Type B pancreatic cell (in vitro differentiated cells): ENCODE results near the gene SLC6A9. TPM values are rescaled to one million over a fixed set of nuclear protein-coding genes. Genes with fewer than 3 reads are reported as not detected.

Experiments
- DNase-seq: peaks from one replicate; pipeline ENCODE4 v3.0.0; 2021; ENCODE audit warnings: mixed read lengths; ENCODE audit not compliant: unreplicated experiment; ENCODE audit errors: extremely low spot score
- H3K27ac Mint-ChIP-seq: 2 replicates; pipeline ENCODE4 v1.8.0; 2021; ENCODE audit warnings: mild to moderate bottlenecking, mixed read lengths
- H3K27me3 Mint-ChIP-seq: 2 replicates; pipeline ENCODE4 v1.8.0; 2021; ENCODE audit warnings: mixed read lengths
- H3K36me3 Mint-ChIP-seq: 2 replicates; pipeline ENCODE4 v1.8.0; 2021; ENCODE audit warnings: mixed read lengths
- H3K4me1 Mint-ChIP-seq: one replicate; pipeline ENCODE4 v1.8.0; 2021; ENCODE audit warnings: mixed read lengths; ENCODE audit not compliant: unreplicated experiment
- H3K4me3 Mint-ChIP-seq: 2 replicates; pipeline ENCODE4 v1.8.0; 2021; ENCODE audit warnings: mild to moderate bottlenecking, mixed read lengths
- H3K9me3 Mint-ChIP-seq: 2 replicates; pipeline ENCODE4 v1.8.0; 2021; ENCODE audit warnings: mixed read lengths
- total RNA-seq: library from RNA; stranded (reverse); gene quantifications from 2 replicates; pipeline ENCODE4 v1.2.1, GENCODE V29; 2021; ENCODE audit warnings: low replicate concordance
- TF ChIP-seq, protein P1 (sequence below): fragments of 200-600 bp; sonication (generic); conservative IDR thresholded peaks from 2 replicates; pipeline ENCODE4 v1.5.0; 2021; ENCODE audit warnings: antibody characterized with exemption, mild to moderate bottlenecking

The SLC6A9 gene
- total RNA-seq, 1 donor from 2014 or later, result 21.0 TPM

DNA sequence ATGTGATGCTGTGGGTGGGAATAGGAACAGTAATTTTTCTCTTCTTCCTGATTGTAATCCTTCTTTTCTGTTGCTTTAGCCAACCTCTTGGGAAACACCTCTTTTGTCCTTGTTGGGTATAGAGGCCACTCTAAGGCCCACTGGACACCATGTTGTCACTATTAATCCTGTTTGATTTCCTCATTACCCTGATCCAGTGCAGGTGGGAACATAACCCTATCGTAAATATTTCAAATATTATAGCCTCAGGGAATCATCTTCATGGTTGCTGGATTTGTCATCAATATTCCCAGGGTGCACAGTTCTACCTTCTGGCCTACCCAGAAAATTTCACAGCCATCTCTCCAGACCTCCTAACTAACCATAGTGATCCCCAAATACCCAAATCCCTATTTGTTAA, 27.9 kb upstream of the SLC6A9 start:
- no peak for DNase-seq
- Mint-ChIP-seq H3K4me3 (no peak overlapping the region), H3K27ac (no peak overlapping the region), H3K4me1 (peaks cover 4% of the 10 kb centered on the region), H3K27me3 (peaks cover 10% of the 10 kb centered on the region), H3K9me3 (no peaks in the 10 kb centered on the region), H3K36me3 (no peaks in the 10 kb centered on the region)
- TF ChIP-seq, protein P1, sequence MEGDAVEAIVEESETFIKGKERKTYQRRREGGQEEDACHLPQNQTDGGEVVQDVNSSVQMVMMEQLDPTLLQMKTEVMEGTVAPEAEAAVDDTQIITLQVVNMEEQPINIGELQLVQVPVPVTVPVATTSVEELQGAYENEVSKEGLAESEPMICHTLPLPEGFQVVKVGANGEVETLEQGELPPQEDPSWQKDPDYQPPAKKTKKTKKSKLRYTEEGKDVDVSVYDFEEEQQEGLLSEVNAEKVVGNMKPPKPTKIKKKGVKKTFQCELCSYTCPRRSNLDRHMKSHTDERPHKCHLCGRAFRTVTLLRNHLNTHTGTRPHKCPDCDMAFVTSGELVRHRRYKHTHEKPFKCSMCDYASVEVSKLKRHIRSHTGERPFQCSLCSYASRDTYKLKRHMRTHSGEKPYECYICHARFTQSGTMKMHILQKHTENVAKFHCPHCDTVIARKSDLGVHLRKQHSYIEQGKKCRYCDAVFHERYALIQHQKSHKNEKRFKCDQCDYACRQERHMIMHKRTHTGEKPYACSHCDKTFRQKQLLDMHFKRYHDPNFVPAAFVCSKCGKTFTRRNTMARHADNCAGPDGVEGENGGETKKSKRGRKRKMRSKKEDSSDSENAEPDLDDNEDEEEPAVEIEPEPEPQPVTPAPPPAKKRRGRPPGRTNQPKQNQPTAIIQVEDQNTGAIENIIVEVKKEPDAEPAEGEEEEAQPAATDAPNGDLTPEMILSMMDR, result no peak

DNA sequence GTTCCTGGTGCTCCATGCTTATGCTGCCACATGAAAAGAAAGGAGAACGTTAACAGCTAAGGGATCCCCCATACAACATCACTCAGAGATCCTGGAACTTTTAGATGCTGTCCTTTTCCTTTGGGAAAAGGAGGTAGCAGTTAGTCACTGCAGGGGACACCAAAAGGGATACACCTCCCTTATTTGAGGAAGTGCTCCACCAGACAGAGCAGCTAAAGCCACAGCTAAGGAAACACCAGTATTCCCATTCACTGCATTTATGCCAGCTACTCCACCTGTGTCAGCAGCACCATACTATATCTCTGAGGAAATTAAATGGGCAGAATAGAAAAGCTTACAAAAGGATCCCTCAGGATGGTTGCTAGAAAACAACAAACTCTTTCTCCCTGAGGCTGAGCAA, 26.0 kb upstream of the SLC6A9 start:
- Mint-ChIP-seq H3K9me3 (no peaks in the 10 kb centered on the region), H3K36me3 (no peaks in the 10 kb centered on the region), H3K4me3 (no peak overlapping the region), H3K27ac (no peak overlapping the region), H3K27me3 (peaks cover 5% of the 10 kb centered on the region), H3K4me1 (peaks cover 4% of the 10 kb centered on the region)
- TF ChIP-seq, protein P1, result no peak
- no peak for DNase-seq

DNA sequence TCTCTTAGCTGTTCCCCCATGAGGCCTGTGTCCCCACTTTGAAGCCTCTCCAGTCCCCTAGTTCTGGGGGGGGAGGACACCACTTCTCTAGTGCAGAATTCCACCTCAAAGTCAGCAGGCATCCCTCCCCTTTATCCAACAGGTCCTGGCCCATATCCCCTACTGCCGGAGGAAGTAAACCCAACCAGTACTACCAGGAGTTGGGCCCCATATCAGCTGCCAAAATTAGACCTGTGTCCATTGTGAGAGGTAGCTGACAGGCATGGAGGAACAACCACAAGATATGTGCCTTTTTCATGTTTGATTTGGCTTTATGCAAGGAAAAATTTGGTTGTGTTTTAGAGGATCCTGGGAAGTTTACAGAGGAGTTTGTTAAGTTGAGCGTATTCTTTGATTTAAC, 22.1 kb upstream of the SLC6A9 start:
- Mint-ChIP-seq H3K9me3 (no peaks in the 10 kb centered on the region), H3K27ac (no peak overlapping the region), H3K4me1 (no peaks in the 10 kb centered on the region), H3K27me3 (peaks cover 7% of the 10 kb centered on the region), H3K36me3 (no peaks in the 10 kb centered on the region), H3K4me3 (no peak overlapping the region)
- DNase-seq, result no peak
- TF ChIP-seq, protein P1, result no peak

DNA sequence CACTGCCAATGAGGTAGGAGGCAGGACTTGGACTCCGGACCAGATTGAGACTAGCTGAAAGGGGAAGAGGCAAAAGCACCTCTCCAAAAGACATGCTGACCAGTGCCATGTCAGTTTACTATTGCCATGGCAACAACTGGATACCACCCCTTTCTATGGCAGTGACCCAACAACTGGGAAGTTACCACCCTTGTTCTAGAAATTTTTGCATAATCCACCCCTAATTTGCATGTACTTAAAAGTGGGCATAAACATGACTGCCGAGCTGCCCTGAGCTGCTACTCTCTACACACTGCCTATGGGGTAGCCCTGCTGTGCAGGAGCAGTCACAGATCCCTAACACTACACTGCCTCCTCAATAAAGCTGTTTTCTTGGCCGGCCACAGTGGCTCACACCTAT, 19.0 kb upstream of the SLC6A9 start:
- H3K9me3 Mint-ChIP-seq, result no peaks in the 10 kb centered on the region
- no peaks in the 10 kb centered on the region for H3K36me3 Mint-ChIP-seq
- TF ChIP-seq, protein P1, result no peak
- H3K4me3 Mint-ChIP-seq, result no peak overlapping the region
- H3K4me1 Mint-ChIP-seq, result peaks cover 7% of the 10 kb centered on the region
- no peak overlapping the region for H3K27ac Mint-ChIP-seq
- peaks cover 15% of the 10 kb centered on the region for H3K27me3 Mint-ChIP-seq
- no peak for DNase-seq

DNA sequence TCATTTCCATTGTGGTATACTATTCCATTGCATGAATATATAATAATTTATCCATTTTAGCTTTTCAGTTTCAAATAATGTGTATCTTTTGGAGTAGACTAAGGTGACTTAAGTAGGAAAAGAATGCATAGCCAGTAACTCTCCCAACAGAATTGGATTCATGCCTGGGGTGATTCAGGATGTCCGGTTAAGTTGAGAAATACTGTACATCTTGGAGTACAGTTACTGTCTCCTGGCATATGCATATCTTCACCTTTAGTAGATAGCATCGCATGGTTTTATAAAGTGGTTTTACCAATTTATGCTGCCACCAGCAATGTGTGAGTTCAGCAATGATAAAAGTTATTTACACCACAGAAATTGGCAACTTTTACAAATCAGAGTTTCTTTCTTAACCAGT, 18.6 kb upstream of the SLC6A9 start:
- H3K9me3 Mint-ChIP-seq, result no peaks in the 10 kb centered on the region
- TF ChIP-seq, protein P1, result no peak
- no peak overlapping the region for H3K4me3 Mint-ChIP-seq
- peaks cover 15% of the 10 kb centered on the region for H3K27me3 Mint-ChIP-seq
- no peak overlapping the region for H3K27ac Mint-ChIP-seq
- H3K36me3 Mint-ChIP-seq, result no peaks in the 10 kb centered on the region
- no peak for DNase-seq
- peaks cover 7% of the 10 kb centered on the region for H3K4me1 Mint-ChIP-seq

DNA sequence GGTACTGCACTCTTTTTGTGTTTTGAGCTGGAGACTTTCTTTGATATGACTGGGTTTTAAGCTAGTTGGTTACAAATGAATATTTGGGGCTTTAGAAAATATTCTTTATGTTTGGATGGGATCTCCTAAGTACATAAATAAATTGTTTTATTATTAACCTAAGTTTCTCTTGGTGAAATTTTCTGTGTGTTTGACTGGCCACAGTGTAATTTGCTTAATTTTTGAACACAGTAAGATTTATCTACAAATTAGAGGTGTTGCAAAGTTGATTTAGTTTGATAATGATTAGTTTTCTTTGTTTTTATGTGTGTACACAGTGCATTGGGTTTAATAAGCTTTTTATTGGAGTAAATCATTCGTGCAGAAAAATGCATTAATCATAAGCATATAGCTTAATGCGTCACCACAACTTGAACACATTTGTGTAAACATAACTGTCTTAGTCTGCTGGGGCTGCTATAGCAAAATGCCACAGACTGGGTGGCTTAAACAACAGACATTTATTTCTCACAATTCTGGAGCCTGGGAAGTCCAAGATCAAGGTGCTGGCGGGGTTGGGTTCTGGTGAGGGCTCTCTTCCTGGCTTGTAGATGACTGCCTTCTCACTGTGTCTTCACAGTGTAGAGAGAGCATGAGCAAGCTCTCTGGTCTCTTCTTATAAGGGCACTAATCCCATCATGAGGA, 17.4 kb upstream of the SLC6A9 start:
- DNase-seq, result no peak
- no peak overlapping the region for H3K4me3 Mint-ChIP-seq
- no peak overlapping the region for H3K27ac Mint-ChIP-seq
- H3K9me3 Mint-ChIP-seq, result no peaks in the 10 kb centered on the region
- peaks cover 15% of the 10 kb centered on the region for H3K27me3 Mint-ChIP-seq
- TF ChIP-seq, protein P1, result no peak
- H3K4me1 Mint-ChIP-seq, result peaks cover 7% of the 10 kb centered on the region
- H3K36me3 Mint-ChIP-seq, result no peaks in the 10 kb centered on the region
